HEK293 (cell line): Measurements from ENCODE around the gene CEP112.

ENCODE experiments used
- CTCF ChIP-seq: fragments of 450-650 bp; formaldehyde crosslinking; IDR thresholded peaks from 2 replicates; pipeline ENCODE4 v1.5.1; 2016; ENCODE audit warnings: missing biosample characterization, missing genetic modification characterization
- KLF7 ChIP-seq: fragments of 450-650 bp; formaldehyde crosslinking; IDR thresholded peaks from 2 replicates; pipeline ENCODE4 v1.5.1; 2016; ENCODE audit warnings: missing biosample characterization, missing genetic modification characterization, borderline replicate concordance
- TF ChIP-seq, protein P1 (sequence below): fragments of 450-650 bp; formaldehyde crosslinking; IDR thresholded peaks from 2 replicates; pipeline ENCODE4 v1.5.1; 2016; ENCODE audit warnings: missing biosample characterization, missing genetic modification characterization

DNA sequence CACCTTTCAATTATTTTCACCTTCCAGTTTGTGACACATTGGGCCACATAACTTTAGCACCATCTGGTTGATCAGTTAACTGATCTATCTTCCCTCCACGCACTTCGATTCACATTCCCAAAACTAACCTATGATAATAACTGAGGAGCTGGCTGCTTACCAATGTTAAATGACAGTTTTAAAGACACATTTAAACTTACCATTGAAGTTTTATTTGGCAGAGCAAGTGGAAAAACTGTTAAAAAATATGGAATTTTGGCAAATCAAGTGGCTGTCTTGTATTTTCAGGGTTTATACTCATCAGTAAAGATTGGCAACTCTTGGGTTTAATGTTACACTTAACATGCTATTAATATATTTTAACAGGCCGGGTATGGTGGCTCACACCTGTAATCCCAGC is 42.7 kb upstream of the CEP112 start:
- TF ChIP-seq, protein P1, sequence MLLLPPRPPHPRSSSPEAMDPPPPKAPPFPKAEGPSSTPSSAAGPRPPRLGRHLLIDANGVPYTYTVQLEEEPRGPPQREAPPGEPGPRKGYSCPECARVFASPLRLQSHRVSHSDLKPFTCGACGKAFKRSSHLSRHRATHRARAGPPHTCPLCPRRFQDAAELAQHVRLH (tag by site-specific recombination), result no peak
- TF ChIP-seq CTCF (tag by site-specific recombination) (no peak), KLF7 (tag by site-specific recombination) (no peak)
